HepG2 (cell line): ENCODE results near the gene SRSF2. TPM values are rescaled to one million over a fixed set of nuclear protein-coding genes. Genes with fewer than 3 reads are reported as not detected.

Experiments used
- BRCA1 ChIP-seq: sonication (generic); formaldehyde crosslinking; IDR thresholded peaks from 2 replicates; pipeline ENCODE4 v1.4.0; 2020; ENCODE audit warnings: missing genetic modification reagents
- ELF3 ChIP-seq: IDR thresholded peaks from 2 replicates; pipeline ENCODE4 v1.6.1; 2016; ENCODE audit warnings: missing genetic modification reagents, missing compliant biosample characterization
- MBNL3 ChIP-seq: fragments of 250-450 bp; sonication (Bioruptor Pico); conservative IDR thresholded peaks from 2 replicates; pipeline ENCODE4 v1.8.0; 2022; ENCODE audit warnings: mild to moderate bottlenecking, inconsistent platforms
- MED1 ChIP-seq: sonication (generic); formaldehyde crosslinking; IDR thresholded peaks from 2 replicates; pipeline ENCODE4 v1.4.0; 2020; ENCODE audit warnings: missing genetic modification reagents
- REL ChIP-seq: sonication (generic); formaldehyde crosslinking; conservative IDR thresholded peaks from 2 replicates; pipeline ENCODE4 v1.8.0; 2022; ENCODE audit warnings: mild to moderate bottlenecking, missing genetic modification reagents, moderate library complexity
- RFX1 ChIP-seq: fragments of 450-650 bp; IDR thresholded peaks from 2 replicates; pipeline ENCODE4 v1.6.1; 2017
- STAG1 ChIP-seq: sonication (generic); formaldehyde crosslinking; IDR thresholded peaks from 2 replicates; pipeline ENCODE4 v1.4.0; 2020; ENCODE audit warnings: missing genetic modification reagents
- ZNF343 ChIP-seq: sonication (generic); formaldehyde crosslinking; IDR thresholded peaks from 2 replicates; pipeline ENCODE4 v1.4.0; 2020; ENCODE audit warnings: mild to moderate bottlenecking, missing genetic modification reagents
- ZNF619 ChIP-seq: sonication (generic); formaldehyde crosslinking; IDR thresholded peaks from 2 replicates; pipeline ENCODE4 v1.4.0; 2020; ENCODE audit warnings: mild to moderate bottlenecking, missing genetic modification reagents
- ZNF703 ChIP-seq: sonication (generic); formaldehyde crosslinking; IDR thresholded peaks from 2 replicates; pipeline ENCODE4 v1.5.1; 2020; ENCODE audit warnings: missing genetic modification reagents, mild to moderate bottlenecking, moderate library complexity, borderline replicate concordance
- polyA plus RNA-seq, 8 experiments: library from polyadenylated mRNA; depleted of rRNA in 3 of 8; stranded (reverse) in 7 of 8; unstranded in 1 of 8; fragments of >200 nt; fragmentation: Illumina TruSeq in 4 of 8; extraction: Trizol in 4 of 8; gene quantifications; 2 replicates each; pipeline versions ENCODE4 v1.2.1 to v1.2.3, GENCODE V29; 2011 to 2016; ENCODE audit warnings: low read depth in 4 of 8, missing spikeins in 1 of 8, mixed read lengths in 1 of 8; ENCODE audit not compliant: insufficient read depth in 1 of 8
- total RNA-seq, 5 experiments: library from RNA; depleted of rRNA; stranded (reverse); fragments of >200 nt; fragmentation: Illumina TruSeq; extraction: Trizol; gene quantifications; 2 replicates each; pipeline ENCODE4 v1.2.3, GENCODE V29; 2016; ENCODE audit warnings: low read depth in 1 of 5
- TF ChIP-seq, protein P1 (sequence below): sonication (generic); formaldehyde crosslinking; IDR thresholded peaks from 2 replicates; pipeline ENCODE4 v1.8.0; 2022; ENCODE audit warnings: mild to moderate bottlenecking, missing genetic modification reagents; ENCODE audit not compliant: insufficient replicate concordance
- TF ChIP-seq, protein P2 (sequence below): sonication (generic); formaldehyde crosslinking; conservative IDR thresholded peaks from 2 replicates; pipeline ENCODE4 v1.8.0; 2022; ENCODE audit warnings: mild to moderate bottlenecking, moderate library complexity, missing genetic modification reagents
- TF ChIP-seq, protein P3 (sequence below): sonication (generic); formaldehyde crosslinking; IDR thresholded peaks from 2 replicates; pipeline ENCODE4 v1.4.0; 2020; ENCODE audit warnings: missing genetic modification reagents
- TF ChIP-seq, protein P4 (sequence below): sonication (generic); formaldehyde crosslinking; IDR thresholded peaks from 2 replicates; pipeline ENCODE4 v1.4.0; 2020; ENCODE audit warnings: missing genetic modification reagents
- TF ChIP-seq, protein P5 (sequence below): sonication (generic); formaldehyde crosslinking; IDR thresholded peaks from 2 replicates; pipeline ENCODE4 v1.5.0; 2020; ENCODE audit warnings: mild to moderate bottlenecking, missing genetic modification reagents, moderate library complexity
- TF ChIP-seq, protein P6 (sequence below): sonication (generic); formaldehyde crosslinking; IDR thresholded peaks from 2 replicates; pipeline ENCODE4 v1.8.0; 2022; ENCODE audit warnings: mild to moderate bottlenecking, missing genetic modification reagents, borderline replicate concordance

SRSF2 gene
- total and polyA plus RNA-seq, 2 of the 13 experiments (the other 11 are each of a cell fraction or from before 2014, with no cell fraction given): 306 to 319 TPM

DNA sequence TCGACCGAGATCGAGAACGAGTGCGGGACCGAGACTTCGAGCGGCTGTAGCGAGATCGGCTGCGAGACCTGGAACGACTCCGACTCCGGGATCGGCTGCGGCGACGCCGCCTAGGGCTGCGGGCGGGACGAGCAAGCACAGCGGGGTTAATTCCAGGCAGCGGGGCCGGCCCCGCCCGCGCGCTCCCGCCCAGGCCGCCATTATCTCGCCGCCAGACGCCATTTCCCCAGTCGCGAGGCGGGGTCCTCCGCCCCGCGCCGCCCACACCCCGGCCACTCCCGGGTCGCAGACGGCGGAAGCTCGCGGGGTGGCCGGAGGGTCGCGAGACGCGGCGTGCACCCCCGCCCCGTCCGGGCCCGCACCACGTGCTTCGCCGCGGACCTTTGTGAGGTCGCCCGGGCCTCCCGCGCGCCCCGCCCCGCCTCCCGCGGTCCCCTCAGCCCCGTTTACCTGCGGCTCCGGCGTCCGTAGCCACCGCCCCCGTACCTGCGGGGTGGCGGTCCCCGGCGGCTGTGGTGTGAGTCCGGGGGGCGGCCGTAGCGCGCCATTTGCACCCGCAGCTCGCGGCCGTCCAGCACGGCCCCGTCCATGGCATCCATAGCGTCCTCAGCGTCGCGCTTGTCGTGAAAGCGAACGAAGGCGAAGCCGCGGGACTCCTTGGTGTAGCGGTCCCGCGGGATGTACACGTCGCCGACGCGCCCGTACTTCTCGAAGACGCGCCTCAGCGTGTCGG lies 616 bp downstream of the SRSF2 start (continued):
- TF ChIP-seq, protein P1, sequence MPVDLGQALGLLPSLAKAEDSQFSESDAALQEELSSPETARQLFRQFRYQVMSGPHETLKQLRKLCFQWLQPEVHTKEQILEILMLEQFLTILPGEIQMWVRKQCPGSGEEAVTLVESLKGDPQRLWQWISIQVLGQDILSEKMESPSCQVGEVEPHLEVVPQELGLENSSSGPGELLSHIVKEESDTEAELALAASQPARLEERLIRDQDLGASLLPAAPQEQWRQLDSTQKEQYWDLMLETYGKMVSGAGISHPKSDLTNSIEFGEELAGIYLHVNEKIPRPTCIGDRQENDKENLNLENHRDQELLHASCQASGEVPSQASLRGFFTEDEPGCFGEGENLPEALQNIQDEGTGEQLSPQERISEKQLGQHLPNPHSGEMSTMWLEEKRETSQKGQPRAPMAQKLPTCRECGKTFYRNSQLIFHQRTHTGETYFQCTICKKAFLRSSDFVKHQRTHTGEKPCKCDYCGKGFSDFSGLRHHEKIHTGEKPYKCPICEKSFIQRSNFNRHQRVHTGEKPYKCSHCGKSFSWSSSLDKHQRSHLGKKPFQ (CRISPR knock-in tag): no peak
- TF ChIP-seq STAG1 (CRISPR knock-in tag) (no peak), MED1 (CRISPR knock-in tag) (peak; percentile 67), BRCA1 (no peak), ELF3 (CRISPR knock-in tag) (no peak), MBNL3 (no peak), ZNF703 (CRISPR knock-in tag) (no peak), ZNF343 (CRISPR knock-in tag) (no peak), REL (CRISPR knock-in tag) (no peak; the same call in 1 of the 2 replicates), ZNF619 (no peak), RFX1 (no peak)
- TF ChIP-seq, protein P2, sequence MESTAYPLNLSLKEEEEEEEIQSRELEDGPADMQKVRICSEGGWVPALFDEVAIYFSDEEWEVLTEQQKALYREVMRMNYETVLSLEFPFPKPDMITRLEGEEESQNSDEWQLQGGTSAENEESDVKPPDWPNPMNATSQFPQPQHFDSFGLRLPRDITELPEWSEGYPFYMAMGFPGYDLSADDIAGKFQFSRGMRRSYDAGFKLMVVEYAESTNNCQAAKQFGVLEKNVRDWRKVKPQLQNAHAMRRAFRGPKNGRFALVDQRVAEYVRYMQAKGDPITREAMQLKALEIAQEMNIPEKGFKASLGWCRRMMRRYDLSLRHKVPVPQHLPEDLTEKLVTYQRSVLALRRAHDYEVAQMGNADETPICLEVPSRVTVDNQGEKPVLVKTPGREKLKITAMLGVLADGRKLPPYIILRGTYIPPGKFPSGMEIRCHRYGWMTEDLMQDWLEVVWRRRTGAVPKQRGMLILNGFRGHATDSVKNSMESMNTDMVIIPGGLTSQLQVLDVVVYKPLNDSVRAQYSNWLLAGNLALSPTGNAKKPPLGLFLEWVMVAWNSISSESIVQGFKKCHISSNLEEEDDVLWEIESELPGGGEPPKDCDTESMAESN (CRISPR knock-in tag): no peak; the same call in 1 of the 2 replicates
- TF ChIP-seq, protein P3, sequence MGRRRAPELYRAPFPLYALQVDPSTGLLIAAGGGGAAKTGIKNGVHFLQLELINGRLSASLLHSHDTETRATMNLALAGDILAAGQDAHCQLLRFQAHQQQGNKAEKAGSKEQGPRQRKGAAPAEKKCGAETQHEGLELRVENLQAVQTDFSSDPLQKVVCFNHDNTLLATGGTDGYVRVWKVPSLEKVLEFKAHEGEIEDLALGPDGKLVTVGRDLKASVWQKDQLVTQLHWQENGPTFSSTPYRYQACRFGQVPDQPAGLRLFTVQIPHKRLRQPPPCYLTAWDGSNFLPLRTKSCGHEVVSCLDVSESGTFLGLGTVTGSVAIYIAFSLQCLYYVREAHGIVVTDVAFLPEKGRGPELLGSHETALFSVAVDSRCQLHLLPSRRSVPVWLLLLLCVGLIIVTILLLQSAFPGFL (CRISPR knock-in tag): no peak; the same call in 1 of the 2 replicates
- TF ChIP-seq, protein P4, sequence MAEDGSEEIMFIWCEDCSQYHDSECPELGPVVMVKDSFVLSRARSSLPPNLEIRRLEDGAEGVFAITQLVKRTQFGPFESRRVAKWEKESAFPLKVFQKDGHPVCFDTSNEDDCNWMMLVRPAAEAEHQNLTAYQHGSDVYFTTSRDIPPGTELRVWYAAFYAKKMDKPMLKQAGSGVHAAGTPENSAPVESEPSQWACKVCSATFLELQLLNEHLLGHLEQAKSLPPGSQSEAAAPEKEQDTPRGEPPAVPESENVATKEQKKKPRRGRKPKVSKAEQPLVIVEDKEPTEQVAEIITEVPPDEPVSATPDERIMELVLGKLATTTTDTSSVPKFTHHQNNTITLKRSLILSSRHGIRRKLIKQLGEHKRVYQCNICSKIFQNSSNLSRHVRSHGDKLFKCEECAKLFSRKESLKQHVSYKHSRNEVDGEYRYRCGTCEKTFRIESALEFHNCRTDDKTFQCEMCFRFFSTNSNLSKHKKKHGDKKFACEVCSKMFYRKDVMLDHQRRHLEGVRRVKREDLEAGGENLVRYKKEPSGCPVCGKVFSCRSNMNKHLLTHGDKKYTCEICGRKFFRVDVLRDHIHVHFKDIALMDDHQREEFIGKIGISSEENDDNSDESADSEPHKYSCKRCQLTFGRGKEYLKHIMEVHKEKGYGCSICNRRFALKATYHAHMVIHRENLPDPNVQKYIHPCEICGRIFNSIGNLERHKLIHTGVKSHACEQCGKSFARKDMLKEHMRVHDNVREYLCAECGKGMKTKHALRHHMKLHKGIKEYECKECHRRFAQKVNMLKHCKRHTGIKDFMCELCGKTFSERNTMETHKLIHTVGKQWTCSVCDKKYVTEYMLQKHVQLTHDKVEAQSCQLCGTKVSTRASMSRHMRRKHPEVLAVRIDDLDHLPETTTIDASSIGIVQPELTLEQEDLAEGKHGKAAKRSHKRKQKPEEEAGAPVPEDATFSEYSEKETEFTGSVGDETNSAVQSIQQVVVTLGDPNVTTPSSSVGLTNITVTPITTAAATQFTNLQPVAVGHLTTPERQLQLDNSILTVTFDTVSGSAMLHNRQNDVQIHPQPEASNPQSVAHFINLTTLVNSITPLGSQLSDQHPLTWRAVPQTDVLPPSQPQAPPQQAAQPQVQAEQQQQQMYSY (CRISPR knock-in tag): peak; percentile 93
- TF ChIP-seq, protein P5, sequence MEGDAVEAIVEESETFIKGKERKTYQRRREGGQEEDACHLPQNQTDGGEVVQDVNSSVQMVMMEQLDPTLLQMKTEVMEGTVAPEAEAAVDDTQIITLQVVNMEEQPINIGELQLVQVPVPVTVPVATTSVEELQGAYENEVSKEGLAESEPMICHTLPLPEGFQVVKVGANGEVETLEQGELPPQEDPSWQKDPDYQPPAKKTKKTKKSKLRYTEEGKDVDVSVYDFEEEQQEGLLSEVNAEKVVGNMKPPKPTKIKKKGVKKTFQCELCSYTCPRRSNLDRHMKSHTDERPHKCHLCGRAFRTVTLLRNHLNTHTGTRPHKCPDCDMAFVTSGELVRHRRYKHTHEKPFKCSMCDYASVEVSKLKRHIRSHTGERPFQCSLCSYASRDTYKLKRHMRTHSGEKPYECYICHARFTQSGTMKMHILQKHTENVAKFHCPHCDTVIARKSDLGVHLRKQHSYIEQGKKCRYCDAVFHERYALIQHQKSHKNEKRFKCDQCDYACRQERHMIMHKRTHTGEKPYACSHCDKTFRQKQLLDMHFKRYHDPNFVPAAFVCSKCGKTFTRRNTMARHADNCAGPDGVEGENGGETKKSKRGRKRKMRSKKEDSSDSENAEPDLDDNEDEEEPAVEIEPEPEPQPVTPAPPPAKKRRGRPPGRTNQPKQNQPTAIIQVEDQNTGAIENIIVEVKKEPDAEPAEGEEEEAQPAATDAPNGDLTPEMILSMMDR (CRISPR knock-in tag): peak; percentile 50
- TF ChIP-seq, protein P6, sequence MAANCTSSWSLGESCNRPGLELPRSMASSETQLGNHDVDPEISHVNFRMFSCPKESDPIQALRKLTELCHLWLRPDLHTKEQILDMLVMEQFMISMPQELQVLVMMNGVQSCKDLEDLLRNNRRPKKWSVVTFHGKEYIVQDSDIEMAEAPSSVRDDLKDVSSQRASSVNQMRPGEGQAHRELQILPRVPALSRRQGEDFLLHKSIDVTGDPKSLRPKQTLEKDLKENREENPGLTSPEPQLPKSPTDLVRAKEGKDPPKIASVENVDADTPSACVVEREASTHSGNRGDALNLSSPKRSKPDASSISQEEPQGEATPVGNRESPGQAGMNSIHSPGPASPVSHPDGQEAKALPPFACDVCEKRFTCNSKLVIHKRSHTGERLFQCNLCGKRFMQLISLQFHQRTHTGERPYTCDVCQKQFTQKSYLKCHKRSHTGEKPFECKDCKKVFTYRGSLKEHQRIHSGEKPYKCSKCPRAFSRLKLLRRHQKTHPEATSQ (CRISPR knock-in tag): no peak
